Activated CD8-positive, alpha-beta T cell treated with anti-CD3 and anti-CD28 coated beads for 36 hours (primary cell): ENCODE results near the gene ARMH3. TPM values are rescaled to one million over a fixed set of nuclear protein-coding genes. Genes with fewer than 3 reads are reported as not detected.
A peak's percentile ranks its signal among the peaks of the same experiment; 100 is the strongest.

Experiments used
- ATAC-seq: fragments of 200-7000 bp; cut with Tn5 transposase; one replicate; pipeline ENCODE4 v1.10.0; 2021; ENCODE audit warnings: mild to moderate bottlenecking, moderate library complexity
- CTCF ChIA-PET: fragments of 350-600 bp; sonication (Branson Sonifier 250); formaldehyde crosslinking; loops from one replicate; lab custom pipeline; 2021; ENCODE audit warnings: antibody characterized with exemption; lab: Charles Lee
- POLR2A ChIA-PET: fragments of 350-600 bp; sonication (Branson Sonifier 250); formaldehyde crosslinking; loops from one replicate; lab custom pipeline; 2021; ENCODE audit warnings: antibody characterized with exemption; lab: Charles Lee
- DNase-seq: peaks from one replicate; pipeline ENCODE4 v3.0.0-alpha.2; 2020
- H3K27ac Mint-ChIP-seq: one replicate; pipeline ENCODE4 v1.8.0; 2021; ENCODE audit warnings: mild to moderate bottlenecking, mixed read lengths
- H3K27me3 Mint-ChIP-seq: one replicate; pipeline ENCODE4 v1.8.0; 2021; ENCODE audit warnings: mixed read lengths
- H3K36me3 Mint-ChIP-seq: one replicate; pipeline ENCODE4 v1.8.0; 2021; ENCODE audit warnings: low read depth, mixed read lengths
- H3K4me1 Mint-ChIP-seq: one replicate; pipeline ENCODE4 v1.8.0; 2021; ENCODE audit warnings: low read depth, mixed read lengths
- H3K4me3 Mint-ChIP-seq: one replicate; pipeline ENCODE4 v1.8.0; 2021; ENCODE audit warnings: mild to moderate bottlenecking, moderate library complexity, mixed read lengths
- H3K9me3 Mint-ChIP-seq: one replicate; pipeline ENCODE4 v1.8.0; 2021; ENCODE audit warnings: mixed read lengths
- CTCF ChIP-seq: fragments of 200-600 bp; IDR thresholded peaks from one replicate; pipeline ENCODE4 v1.8.0; 2022; ENCODE audit warnings: antibody characterized with exemption, mild to moderate bottlenecking
- intact Hi-C: fragments of 100-400 bp; cut with micrococcal nuclease; formaldehyde crosslinking; loops from one replicate; pipeline ENCODE4 v1.10.0; 2022
- total RNA-seq, 2 experiments: library from RNA; stranded (reverse); gene quantifications; one replicate each; pipeline ENCODE4 v1.2.3, GENCODE V29; 2021

The ARMH3 gene
- total RNA-seq, 2 experiments from 2014 or later: 16.2 to 18.4 TPM

- intact Hi-C loops: no loop called here
Observed at GRCh38 chr10:101858723-101859500, 197.1 kb downstream of the ARMH3 start.

GRCh38 chr10:101857802-101858476, 198.0 kb downstream of the ARMH3 start:
- intact Hi-C loops: no loop called here
- Mint-ChIP-seq H3K4me1 (peaks cover 4% of the 10 kb centered on the region), H3K27me3 (no peaks in the 10 kb centered on the region), H3K4me3 (no peak overlapping the region), H3K27ac (no peak overlapping the region), H3K9me3 (peaks cover 10% of the 10 kb centered on the region), H3K36me3 (peaks cover 22% of the 10 kb centered on the region)
- DNase-seq (no peak), ATAC-seq (no peak)
- TF ChIP-seq CTCF: no peak
- CTCF ChIA-PET: interaction anchor here (1.1 to 5.8 kb wide), 4 partner anchors 17 to 152 kb away, joined by 4 to 42 read pairs (median 8); no protein-coding TSS in a partner anchor
- POLR2A ChIA-PET: interaction anchor here (1.6 kb wide), 1 partner anchor 16 kb away, joined by 4 read pairs; no protein-coding TSS in a partner anchor

More at GRCh38 chr10:101858723-101859500, 197.1 kb downstream of the ARMH3 start:
- Mint-ChIP-seq H3K9me3 (peaks cover 10% of the 10 kb centered on the region), H3K36me3 (peaks cover 25% of the 10 kb centered on the region), H3K27me3 (no peaks in the 10 kb centered on the region), H3K4me3 (no peak overlapping the region), H3K4me1 (peaks cover 4% of the 10 kb centered on the region), H3K27ac (no peak overlapping the region)
- ChIA-PET POLR2A (interaction anchor here (1.4 to 1.6 kb wide), 2 partner anchors 17 to 22 kb away, joined by 4 read pairs; no protein-coding TSS in a partner anchor), CTCF (interaction anchor here (0.8 to 5.8 kb wide), 9 partner anchors 13 to 214 kb away, joined by 4 to 42 read pairs (median 5); partner anchors contain the start of gene KCNIP2)
- DNase-seq (no peak), ATAC-seq (peak; percentile 56)
- no peak for TF ChIP-seq CTCF

- Mint-ChIP-seq H3K9me3 (peaks cover 10% of the 10 kb centered on the region), H3K4me1 (peaks cover 4% of the 10 kb centered on the region), H3K27ac (no peak overlapping the region), H3K27me3 (no peaks in the 10 kb centered on the region), H3K36me3 (peaks cover 20% of the 10 kb centered on the region), H3K4me3 (no peak overlapping the region)
- ChIA-PET CTCF (interaction anchor here (1.2 to 5.8 kb wide), 3 partner anchors 16 to 246 kb away, joined by 3 to 42 read pairs (median 5); no protein-coding TSS in a partner anchor), POLR2A (interaction anchor here (1.2 kb wide), 1 partner anchor 138 kb away, joined by 3 read pairs; no protein-coding TSS in a partner anchor)
- TF ChIP-seq CTCF: no peak
- no peak for ATAC-seq
- intact Hi-C loops: no loop called here
- DNase-seq: no peak
Observed at GRCh38 chr10:101856626-101857025, 199.3 kb downstream of the ARMH3 start.

- no peak for ATAC-seq
- Mint-ChIP-seq H3K9me3 (no peaks in the 10 kb centered on the region), H3K36me3 (no peaks in the 10 kb centered on the region), H3K4me1 (no peaks in the 10 kb centered on the region), H3K27me3 (no peaks in the 10 kb centered on the region), H3K4me3 (no peak overlapping the region), H3K27ac (no peak overlapping the region)
- ChIA-PET CTCF (interaction anchor here (1.2 to 5.2 kb wide), 5 partner anchors 11 to 221 kb away, joined by 3 to 31 read pairs (median 5); no protein-coding TSS in a partner anchor), POLR2A (no interaction called here)
- intact Hi-C loops: no loop called here
- no peak for DNase-seq
- TF ChIP-seq CTCF: no peak
Observed at GRCh38 chr10:101851411-101852116, 204.4 kb downstream of the ARMH3 start.
